ENCODE measurements around the gene UBAP2. TPM values are rescaled to one million over a fixed set of nuclear protein-coding genes. Genes with fewer than 3 reads are reported as not detected.

The UBAP2 gene
- total RNA-seq, 6 experiments from 2014 or later = 28.7 to 34.9 (median 32.8) TPM

DNA sequence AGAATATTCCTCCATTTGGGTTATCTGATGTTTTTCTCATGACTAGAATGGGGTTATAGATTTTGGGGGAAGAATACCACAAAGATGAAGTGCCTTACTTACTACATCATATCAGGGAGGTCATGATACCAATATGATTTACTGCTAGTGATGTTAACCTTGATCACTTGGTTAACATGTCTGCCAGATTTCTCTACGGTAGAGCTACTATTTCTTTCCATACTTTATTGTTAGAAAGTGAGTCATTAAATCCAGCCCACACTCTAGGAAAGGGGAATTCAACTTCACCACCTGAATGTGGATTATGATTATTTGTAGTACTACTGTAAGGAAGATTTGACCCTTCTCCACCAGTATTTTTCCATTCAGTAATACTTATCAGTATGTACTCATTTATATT lies 167.1 kb downstream of the UBAP2 start:
- no peak overlapping the region for H3K4me3 Mint-ChIP-seq
- DNase-seq = no peak
- H3K9me3 Mint-ChIP-seq = no peaks in the 10 kb centered on the region
- H3K27ac Mint-ChIP-seq = peak overlapping the region; percentile 7; the same call in 1 of the 2 replicates
- H3K36me3 Mint-ChIP-seq (ENCODE audit: low read depth) = no peaks in the 10 kb centered on the region
- H3K4me1 Mint-ChIP-seq (ENCODE audit: low read depth) = peaks cover 46% of the 10 kb centered on the region
- H3K27me3 Mint-ChIP-seq (ENCODE audit: insufficient read depth) = no peaks in the 10 kb centered on the region; the same call in 1 of the 2 replicates
- no peak for TF ChIP-seq CTCF (IDR thresholded peaks at IDR 0.05)

DNA sequence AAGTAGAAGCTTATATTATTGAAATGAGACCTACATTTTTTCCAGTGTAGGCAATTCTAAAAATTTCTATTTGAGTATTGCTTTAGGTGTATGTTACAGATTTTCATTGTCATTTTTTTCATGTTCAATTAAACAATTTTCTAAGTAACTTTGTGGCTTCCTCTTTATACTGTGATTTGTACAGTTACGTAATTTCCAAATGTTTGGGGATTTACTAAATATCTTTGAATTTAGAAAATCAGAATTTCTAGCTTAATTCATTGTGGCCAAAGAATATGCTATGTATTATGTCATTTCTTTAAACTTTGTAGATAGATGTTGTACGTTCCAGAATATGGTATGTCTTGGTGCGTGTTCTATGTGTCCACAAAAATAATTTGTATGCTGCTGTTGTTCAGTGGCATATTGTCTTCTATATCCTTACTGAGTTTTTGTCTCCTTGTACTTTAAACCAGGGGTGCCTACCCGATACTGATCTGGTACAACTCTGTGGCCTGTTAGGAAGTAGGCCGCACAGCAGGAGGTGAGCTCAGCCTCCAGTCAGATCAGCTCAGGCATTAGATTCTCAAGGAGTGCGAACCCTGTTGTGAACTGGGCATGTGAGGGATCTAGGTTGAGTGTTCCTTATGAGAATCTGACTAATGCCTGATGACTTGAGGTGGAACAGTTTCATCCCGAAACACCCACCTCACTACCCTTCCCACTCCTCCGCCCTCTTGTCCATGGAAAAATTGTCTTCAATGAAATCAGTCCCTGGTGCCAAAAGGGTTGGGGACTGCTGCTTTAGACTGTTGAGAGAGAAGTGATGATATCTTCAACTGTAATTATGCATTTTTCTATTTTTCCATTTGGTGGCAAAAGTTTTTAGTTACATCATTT lies 168.2 kb downstream of the UBAP2 start:
- H3K36me3 Mint-ChIP-seq (ENCODE audit: low read depth) = no peaks in the 10 kb centered on the region
- no peaks in the 10 kb centered on the region; the same call in 1 of the 2 replicates for H3K27me3 Mint-ChIP-seq (ENCODE audit: insufficient read depth)
- TF ChIP-seq CTCF (IDR thresholded peaks at IDR 0.05) = no peak
- H3K27ac Mint-ChIP-seq = no peak overlapping the region
- DNase-seq = no peak
- no peaks in the 10 kb centered on the region for H3K9me3 Mint-ChIP-seq
- peaks cover 41% of the 10 kb centered on the region for H3K4me1 Mint-ChIP-seq (ENCODE audit: low read depth)
- no peak overlapping the region for H3K4me3 Mint-ChIP-seq

- peaks cover 32% of the 10 kb centered on the region for H3K4me1 Mint-ChIP-seq (ENCODE audit: low read depth)
- no peak for DNase-seq
- H3K27ac Mint-ChIP-seq = no peak overlapping the region
- no peaks in the 10 kb centered on the region for H3K36me3 Mint-ChIP-seq (ENCODE audit: low read depth)
- no peaks in the 10 kb centered on the region; the same call in 1 of the 2 replicates for H3K27me3 Mint-ChIP-seq (ENCODE audit: insufficient read depth)
- TF ChIP-seq CTCF (IDR thresholded peaks at IDR 0.05) = no peak
- no peak overlapping the region for H3K4me3 Mint-ChIP-seq
- no peaks in the 10 kb centered on the region for H3K9me3 Mint-ChIP-seq
These were observed 169.9 kb downstream of the UBAP2 start for GRCh38 chr9:33878691-33879366.

DNA sequence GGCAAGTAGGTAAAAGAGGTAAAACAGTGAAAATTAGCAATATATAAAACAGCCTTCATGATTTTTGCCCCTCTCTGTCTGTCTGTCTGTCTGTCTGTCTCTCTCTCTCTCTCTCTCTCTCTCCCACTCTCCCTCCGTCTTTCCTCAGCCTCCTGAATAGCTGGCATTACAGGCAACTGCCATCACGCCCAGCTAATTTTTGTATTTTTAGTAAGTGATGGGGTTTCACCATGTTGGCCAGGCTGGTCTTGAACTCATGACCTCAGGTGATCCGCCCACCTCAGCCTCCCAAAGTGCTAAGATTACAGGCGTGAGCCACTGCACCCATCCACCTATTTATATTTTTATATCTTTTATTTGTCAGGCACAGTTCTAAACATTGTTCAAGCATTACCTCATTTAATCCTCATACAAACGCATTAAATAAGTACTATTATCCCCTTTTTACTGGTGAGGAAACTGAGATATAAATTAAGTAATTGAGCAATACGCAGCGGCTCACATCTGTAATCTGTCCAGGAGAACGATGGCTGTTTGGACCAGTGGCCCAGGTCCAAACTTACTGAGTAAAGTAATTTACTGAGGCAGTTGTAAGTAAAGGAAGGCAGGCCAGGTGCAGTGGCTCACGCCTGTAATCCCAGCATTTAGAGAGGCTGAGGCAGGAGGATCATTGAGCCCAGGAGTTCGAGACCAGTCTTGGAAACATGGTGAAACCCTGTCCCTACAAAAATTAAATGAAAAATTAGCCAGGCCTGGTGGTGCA lies 170.8 kb downstream of the UBAP2 start:
- H3K4me1 Mint-ChIP-seq (ENCODE audit: low read depth) = peaks cover 32% of the 10 kb centered on the region
- DNase-seq = no peak
- H3K4me3 Mint-ChIP-seq = no peak overlapping the region
- TF ChIP-seq CTCF (IDR thresholded peaks at IDR 0.05) = no peak
- H3K27ac Mint-ChIP-seq = no peak overlapping the region
- no peaks in the 10 kb centered on the region; the same call in 1 of the 2 replicates for H3K27me3 Mint-ChIP-seq (ENCODE audit: insufficient read depth)
- H3K36me3 Mint-ChIP-seq (ENCODE audit: low read depth) = no peaks in the 10 kb centered on the region
- H3K9me3 Mint-ChIP-seq = no peaks in the 10 kb centered on the region

Other genes starting within 250 kb of the UBAP2 start
- 10 to 100 TPM; 39.7 to 49.3 (median 46.6) TPM for gene UBE2R2, start 231.7 kb downstream of the UBAP2 start, total RNA-seq (2021; fragmentation: NEBNext Ultra II Directional; extraction: Animal tissue kit (Norgen Biotek cat#: 25700))
- 10 to 100 TPM; 18.0 to 23.2 (median 19.1) TPM for gene DCAF12, start 77.8 kb upstream of the UBAP2 start, total RNA-seq (2021; fragmentation: NEBNext Ultra II Directional; extraction: Animal tissue kit (Norgen Biotek cat#: 25700))
- 10 to 100 TPM; 36.7 to 43.9 (median 41.4) TPM for gene UBAP1, start 130.2 kb upstream of the UBAP2 start, total RNA-seq (2021; fragmentation: NEBNext Ultra II Directional; extraction: Animal tissue kit (Norgen Biotek cat#: 25700))

All from HFFc6 (cell line).